NT2/D1 (cell line): ENCODE measurements around the gene PCSK6.
A peak's percentile ranks its signal among the peaks of the same experiment; 100 is the strongest.

Experiments used
- DNase-seq: peaks from one replicate; pipeline ENCODE4 v3.0.0-alpha.2; 2011; ENCODE audit warnings: low read depth, low spot score
- H3K27me3 ChIP-seq: 2 replicates; pipeline ENCODE4 v1.6.0; 2011; ENCODE audit warnings: mild to moderate bottlenecking; ENCODE audit not compliant: insufficient read length, insufficient read depth
- H3K36me3 ChIP-seq: 2 replicates; pipeline ENCODE4 v1.6.1; 2011; ENCODE audit warnings: mild to moderate bottlenecking, low read length, mixed read lengths; ENCODE audit not compliant: insufficient read depth, insufficient read length
- H3K4me1 ChIP-seq: 2 replicates; pipeline ENCODE4 v1.5.1; 2011; ENCODE audit not compliant: insufficient read depth, insufficient read length
- H3K4me3 ChIP-seq: 2 replicates; pipeline ENCODE4 v1.5.1; 2011; ENCODE audit warnings: low read depth; ENCODE audit not compliant: insufficient read length
- H3K9ac ChIP-seq: 2 replicates; pipeline ENCODE4 v1.6.0; 2011; ENCODE audit warnings: low read depth; ENCODE audit not compliant: insufficient read length
- H3K9me3 ChIP-seq: 2 replicates; pipeline ENCODE4 v1.5.1; 2011; ENCODE audit warnings: mild to moderate bottlenecking, low read length; ENCODE audit not compliant: insufficient read depth
- SUZ12 ChIP-seq: IDR thresholded peaks from 2 replicates; pipeline ENCODE4 v1.6.1; 2011; ENCODE audit not compliant: insufficient read length, insufficient read depth; ENCODE audit errors: extremely low read depth
- YY1 ChIP-seq: IDR thresholded peaks from 2 replicates; pipeline ENCODE4 v1.6.1; 2011; ENCODE audit not compliant: insufficient read length, insufficient read depth
- ZNF274 ChIP-seq: IDR thresholded peaks from 2 replicates; pipeline ENCODE4 v1.6.1; 2011; ENCODE audit warnings: mild to moderate bottlenecking, low read depth, low read length

The PCSK6 gene

GRCh38 chr15:101483462-101483861, 6.0 kb downstream of the PCSK6 start:
- Histone ChIP-seq H3K9me3 (no peaks in the 10 kb centered on the region), H3K36me3 (no peaks in the 10 kb centered on the region), H3K4me3 (no peak overlapping the region), H3K4me1 (peaks cover 10% of the 10 kb centered on the region), H3K9ac (no peak overlapping the region), H3K27me3 (peaks cover 17% of the 10 kb centered on the region)
- DNase-seq: no peak
- TF ChIP-seq ZNF274 (no peak), SUZ12 (no peak), YY1 (no peak)

GRCh38 chr15:101482526-101483371, 6.8 kb downstream of the PCSK6 start:
- no peak overlapping the region for H3K9ac ChIP-seq
- H3K9me3 ChIP-seq: no peaks in the 10 kb centered on the region
- H3K4me3 ChIP-seq: no peak overlapping the region
- H3K4me1 ChIP-seq: peaks cover 10% of the 10 kb centered on the region
- no peak for DNase-seq
- peaks cover 10% of the 10 kb centered on the region for H3K27me3 ChIP-seq
- H3K36me3 ChIP-seq: no peaks in the 10 kb centered on the region
- TF ChIP-seq ZNF274: no peak
- no peak for TF ChIP-seq SUZ12
- no peak for TF ChIP-seq YY1

GRCh38 chr15:101481917-101482525, 7.5 kb downstream of the PCSK6 start:
- no peak overlapping the region for H3K9ac ChIP-seq
- DNase-seq: no peak
- no peak overlapping the region for H3K4me3 ChIP-seq
- peaks cover 2% of the 10 kb centered on the region for H3K27me3 ChIP-seq
- peaks cover 10% of the 10 kb centered on the region for H3K4me1 ChIP-seq
- H3K36me3 ChIP-seq: no peaks in the 10 kb centered on the region
- no peak for TF ChIP-seq YY1
- no peak for TF ChIP-seq SUZ12
- TF ChIP-seq ZNF274: no peak
- no peaks in the 10 kb centered on the region for H3K9me3 ChIP-seq

- H3K4me1 ChIP-seq: peaks cover 10% of the 10 kb centered on the region
- DNase-seq: no peak
- peak overlapping the region; percentile 25 for H3K9ac ChIP-seq
- H3K36me3 ChIP-seq: no peaks in the 10 kb centered on the region
- TF ChIP-seq SUZ12 (no peak), ZNF274 (no peak), YY1 (no peak)
- H3K27me3 ChIP-seq: no peaks in the 10 kb centered on the region
- no peak overlapping the region for H3K4me3 ChIP-seq
- no peaks in the 10 kb centered on the region for H3K9me3 ChIP-seq
Observed at GRCh38 chr15:101481381-101481705, 8.2 kb downstream of the PCSK6 start.

- H3K27me3 ChIP-seq: no peaks in the 10 kb centered on the region
- H3K9ac ChIP-seq: peak overlapping the region; percentile 25
- H3K36me3 ChIP-seq: no peaks in the 10 kb centered on the region
- no peak overlapping the region for H3K4me3 ChIP-seq
- TF ChIP-seq YY1 (no peak), ZNF274 (no peak), SUZ12 (no peak)
- peaks cover 10% of the 10 kb centered on the region for H3K4me1 ChIP-seq
- no peak for DNase-seq
- no peaks in the 10 kb centered on the region for H3K9me3 ChIP-seq
Observed at GRCh38 chr15:101480613-101481380, 8.7 kb downstream of the PCSK6 start.

GRCh38 chr15:101479851-101480612, 9.5 kb downstream of the PCSK6 start:
- Histone ChIP-seq H3K4me3 (no peak overlapping the region), H3K9me3 (no peaks in the 10 kb centered on the region), H3K27me3 (no peaks in the 10 kb centered on the region), H3K9ac (no peak overlapping the region), H3K36me3 (no peaks in the 10 kb centered on the region), H3K4me1 (peaks cover 10% of the 10 kb centered on the region)
- DNase-seq: no peak
- no peak for TF ChIP-seq ZNF274
- TF ChIP-seq SUZ12: no peak
- TF ChIP-seq YY1: no peak
